ENCODE results near the gene MFAP5.

The MFAP5 gene

GRCh38 chr12:8680533-8680932 lies 17.9 kb upstream of the MFAP5 start:
- ATAC-seq = peak; percentile 42; the same call in 2 of the 3 replicates
- TF ChIP-seq ZNF565 (CRISPR knock-in tag; conservative IDR thresholded peaks at IDR 0.05; ENCODE audit: low read depth) = no peak
- TF ChIP-seq, protein P1, sequence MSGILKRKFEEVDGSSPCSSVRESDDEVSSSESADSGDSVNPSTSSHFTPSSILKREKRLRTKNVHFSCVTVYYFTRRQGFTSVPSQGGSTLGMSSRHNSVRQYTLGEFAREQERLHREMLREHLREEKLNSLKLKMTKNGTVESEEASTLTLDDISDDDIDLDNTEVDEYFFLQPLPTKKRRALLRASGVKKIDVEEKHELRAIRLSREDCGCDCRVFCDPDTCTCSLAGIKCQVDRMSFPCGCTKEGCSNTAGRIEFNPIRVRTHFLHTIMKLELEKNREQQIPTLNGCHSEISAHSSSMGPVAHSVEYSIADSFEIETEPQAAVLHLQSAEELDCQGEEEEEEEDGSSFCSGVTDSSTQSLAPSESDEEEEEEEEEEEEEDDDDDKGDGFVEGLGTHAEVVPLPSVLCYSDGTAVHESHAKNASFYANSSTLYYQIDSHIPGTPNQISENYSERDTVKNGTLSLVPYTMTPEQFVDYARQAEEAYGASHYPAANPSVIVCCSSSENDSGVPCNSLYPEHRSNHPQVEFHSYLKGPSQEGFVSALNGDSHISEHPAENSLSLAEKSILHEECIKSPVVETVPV (CRISPR knock-in tag; IDR thresholded peaks at IDR 0.05) = no peak
- TF ChIP-seq ZC3H10 (CRISPR knock-in tag; IDR thresholded peaks at IDR 0.05) = no peak
- no peak for TF ChIP-seq TCF4 (CRISPR knock-in tag; IDR thresholded peaks at IDR 0.05; ENCODE audit: borderline replicate concordance)

DNA sequence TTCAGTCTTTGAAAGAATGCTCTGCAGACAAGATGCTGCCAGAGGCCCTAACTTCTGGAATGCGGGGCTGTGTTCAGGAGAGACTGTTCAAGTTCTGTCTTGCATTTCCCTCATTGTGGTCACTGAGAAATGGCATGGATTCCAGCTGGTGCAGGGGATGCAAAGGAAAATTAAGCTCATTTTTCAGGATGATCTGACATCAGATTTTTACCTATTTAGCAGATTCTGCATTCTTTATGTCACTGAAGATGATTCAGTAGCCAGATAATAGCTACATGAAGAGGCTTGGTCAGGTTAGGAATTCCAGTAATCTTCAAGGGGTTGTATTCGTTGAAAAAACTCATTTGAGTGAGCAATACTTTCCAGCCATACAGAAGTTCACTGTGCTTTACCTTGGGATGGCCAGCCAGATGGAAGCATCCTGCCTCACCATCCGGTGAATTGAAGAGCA lies 16.1 kb upstream of the MFAP5 start:
- TF ChIP-seq TCF4 (CRISPR knock-in tag; IDR thresholded peaks at IDR 0.05; ENCODE audit: borderline replicate concordance) = peak; percentile 36; the same call in 1 of the 2 replicates
- TF ChIP-seq RARB (CRISPR knock-in tag; IDR thresholded peaks at IDR 0.05) = no peak
- no peak for TF ChIP-seq ESRRG (CRISPR knock-in tag; IDR thresholded peaks at IDR 0.05)
- 0 out of 2 replicates have a peak, but pooled peaks have one; percentile 11 for TF ChIP-seq CREB5 (CRISPR knock-in tag; IDR thresholded peaks at IDR 0.05; ENCODE audit: low read depth)
- peak; percentile 86 for TF ChIP-seq ISL1 (CRISPR knock-in tag; IDR thresholded peaks at IDR 0.05)
- no peak for TF ChIP-seq OSR1 (CRISPR knock-in tag; IDR thresholded peaks at IDR 0.05)
- TF ChIP-seq, protein P2, sequence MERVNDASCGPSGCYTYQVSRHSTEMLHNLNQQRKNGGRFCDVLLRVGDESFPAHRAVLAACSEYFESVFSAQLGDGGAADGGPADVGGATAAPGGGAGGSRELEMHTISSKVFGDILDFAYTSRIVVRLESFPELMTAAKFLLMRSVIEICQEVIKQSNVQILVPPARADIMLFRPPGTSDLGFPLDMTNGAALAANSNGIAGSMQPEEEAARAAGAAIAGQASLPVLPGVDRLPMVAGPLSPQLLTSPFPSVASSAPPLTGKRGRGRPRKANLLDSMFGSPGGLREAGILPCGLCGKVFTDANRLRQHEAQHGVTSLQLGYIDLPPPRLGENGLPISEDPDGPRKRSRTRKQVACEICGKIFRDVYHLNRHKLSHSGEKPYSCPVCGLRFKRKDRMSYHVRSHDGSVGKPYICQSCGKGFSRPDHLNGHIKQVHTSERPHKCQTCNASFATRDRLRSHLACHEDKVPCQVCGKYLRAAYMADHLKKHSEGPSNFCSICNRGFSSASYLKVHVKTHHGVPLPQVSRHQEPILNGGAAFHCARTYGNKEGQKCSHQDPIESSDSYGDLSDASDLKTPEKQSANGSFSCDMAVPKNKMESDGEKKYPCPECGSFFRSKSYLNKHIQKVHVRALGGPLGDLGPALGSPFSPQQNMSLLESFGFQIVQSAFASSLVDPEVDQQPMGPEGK (CRISPR knock-in tag; IDR thresholded peaks at IDR 0.05; ENCODE audit: borderline replicate concordance) = peak; percentile 66; the same call in 1 of the 2 replicates
- no peak for TF ChIP-seq BACH2 (CRISPR knock-in tag; IDR thresholded peaks at IDR 0.05; ENCODE audit: borderline replicate concordance)
- 0 out of 2 replicates have a peak, but pooled peaks have one; percentile 62 for TF ChIP-seq CSDC2 (CRISPR knock-in tag; IDR thresholded peaks at IDR 0.05)
- no peak for TF ChIP-seq ZNF565 (CRISPR knock-in tag; conservative IDR thresholded peaks at IDR 0.05; ENCODE audit: low read depth)
- TF ChIP-seq ZFP3 (CRISPR knock-in tag; IDR thresholded peaks at IDR 0.05) = no peak
- TF ChIP-seq TSHZ2 (CRISPR knock-in tag; IDR thresholded peaks at IDR 0.05) = no peak
- TF ChIP-seq SNAI2 (CRISPR knock-in tag; IDR thresholded peaks at IDR 0.05) = no peak
- TF ChIP-seq GLIS3 (CRISPR knock-in tag; IDR thresholded peaks at IDR 0.05) = no peak
- no peak for TF ChIP-seq ZNF8 (CRISPR knock-in tag; IDR thresholded peaks at IDR 0.05)
- TF ChIP-seq, protein P1 (CRISPR knock-in tag; IDR thresholded peaks at IDR 0.05) = no peak
- peak; percentile 76 for ATAC-seq

DNA sequence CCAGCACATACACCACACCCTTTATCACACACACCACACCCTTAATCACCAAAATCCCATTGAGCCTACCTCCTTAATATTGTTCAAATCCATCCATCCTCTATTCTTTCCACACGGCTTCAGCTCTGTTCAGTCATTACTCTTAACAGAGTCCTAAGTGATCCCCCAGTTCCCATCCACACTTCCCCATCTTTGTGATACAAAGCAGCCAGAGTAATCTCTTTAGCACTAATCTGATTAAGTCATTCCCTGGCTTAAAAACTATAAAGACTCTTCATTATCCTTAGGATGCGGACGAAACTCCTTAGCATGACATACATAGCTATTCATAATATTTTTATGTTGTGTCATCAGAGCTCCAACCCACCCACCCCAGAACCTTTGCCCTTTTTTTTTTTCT lies 14.7 kb upstream of the MFAP5 start:
- TF ChIP-seq BACH2 (CRISPR knock-in tag; IDR thresholded peaks at IDR 0.05; ENCODE audit: borderline replicate concordance) (no peak), ESRRG (CRISPR knock-in tag; IDR thresholded peaks at IDR 0.05) (no peak), ISL1 (CRISPR knock-in tag; IDR thresholded peaks at IDR 0.05) (peak; percentile 68)
- no peak for ATAC-seq

DNA sequence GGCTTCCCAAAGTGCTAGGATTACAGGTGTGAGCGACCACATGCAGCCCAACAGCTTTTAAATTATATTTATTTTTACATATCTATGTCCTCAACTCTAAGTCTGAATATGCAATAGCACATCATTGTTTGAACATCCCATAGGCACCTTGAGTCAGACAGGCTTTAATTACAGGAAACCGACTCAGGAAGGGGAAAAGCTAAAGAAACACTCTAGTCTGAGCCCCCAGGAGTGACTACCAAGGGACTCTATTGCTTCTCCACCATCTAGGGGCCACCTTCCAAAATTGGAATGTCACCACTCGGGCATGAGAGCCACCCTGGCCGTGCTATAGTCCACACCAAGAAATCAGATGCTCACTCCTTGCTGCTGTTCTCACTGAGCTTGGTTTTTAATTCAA lies 14.0 kb upstream of the MFAP5 start:
- TF ChIP-seq RARB (CRISPR knock-in tag; IDR thresholded peaks at IDR 0.05) = no peak
- no peak for TF ChIP-seq CREB5 (CRISPR knock-in tag; IDR thresholded peaks at IDR 0.05; ENCODE audit: low read depth)
- TF ChIP-seq ZFP30 (CRISPR knock-in tag; IDR thresholded peaks at IDR 0.05) = no peak
- TF ChIP-seq ZNF8 (CRISPR knock-in tag; IDR thresholded peaks at IDR 0.05) = no peak
- no peak for TF ChIP-seq ZFP3 (CRISPR knock-in tag; IDR thresholded peaks at IDR 0.05)
- no peak for TF ChIP-seq OSR1 (CRISPR knock-in tag; IDR thresholded peaks at IDR 0.05)
- no peak for TF ChIP-seq TOX (CRISPR knock-in tag; IDR thresholded peaks at IDR 0.05; ENCODE audit: borderline replicate concordance)
- no peak for TF ChIP-seq SNAI2 (CRISPR knock-in tag; IDR thresholded peaks at IDR 0.05)
- no peak for TF ChIP-seq ZC3H10 (CRISPR knock-in tag; IDR thresholded peaks at IDR 0.05)
- no peak for TF ChIP-seq ZNF565 (CRISPR knock-in tag; conservative IDR thresholded peaks at IDR 0.05; ENCODE audit: low read depth)
- TF ChIP-seq, protein P3, sequence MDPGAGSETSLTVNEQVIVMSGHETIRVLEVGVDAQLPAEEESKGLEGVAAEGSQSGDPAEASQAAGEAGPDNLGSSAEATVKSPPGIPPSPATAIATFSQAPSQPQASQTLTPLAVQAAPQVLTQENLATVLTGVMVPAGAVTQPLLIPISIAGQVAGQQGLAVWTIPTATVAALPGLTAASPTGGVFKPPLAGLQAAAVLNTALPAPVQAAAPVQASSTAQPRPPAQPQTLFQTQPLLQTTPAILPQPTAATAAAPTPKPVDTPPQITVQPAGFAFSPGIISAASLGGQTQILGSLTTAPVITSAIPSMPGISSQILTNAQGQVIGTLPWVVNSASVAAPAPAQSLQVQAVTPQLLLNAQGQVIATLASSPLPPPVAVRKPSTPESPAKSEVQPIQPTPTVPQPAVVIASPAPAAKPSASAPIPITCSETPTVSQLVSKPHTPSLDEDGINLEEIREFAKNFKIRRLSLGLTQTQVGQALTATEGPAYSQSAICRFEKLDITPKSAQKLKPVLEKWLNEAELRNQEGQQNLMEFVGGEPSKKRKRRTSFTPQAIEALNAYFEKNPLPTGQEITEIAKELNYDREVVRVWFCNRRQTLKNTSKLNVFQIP (CRISPR knock-in tag; IDR thresholded peaks at IDR 0.05; ENCODE audit: borderline replicate concordance, low read depth) = no peak
- TF ChIP-seq GLIS3 (CRISPR knock-in tag; IDR thresholded peaks at IDR 0.05) = no peak

More for the DNA sequence above, 14.0 kb upstream of the MFAP5 start:
- ATAC-seq = no peak

Measured in SK-N-SH treated with all-trans-retinoic acid at 6 μM for 48 hours (cell line).